Mononuclear cell (primary cell): ENCODE results near the gene ADAT3. TPM values are rescaled to one million over a fixed set of nuclear protein-coding genes. Genes with fewer than 3 reads are reported as not detected.

Source experiments
- H3K27me3 ChIP-seq: 2 replicates; pipeline ENCODE4 v1.6.0; 2011; ENCODE audit warnings: low read length, control low read depth; ENCODE audit not compliant: insufficient read depth
- H3K4me1 ChIP-seq: 2 replicates; pipeline ENCODE4 v1.5.1; 2011; ENCODE audit warnings: mild to moderate bottlenecking, low read length, control low read depth; ENCODE audit not compliant: insufficient read depth
- H3K4me3 ChIP-seq: 2 replicates; pipeline ENCODE4 v1.5.1; 2011; ENCODE audit warnings: mild to moderate bottlenecking, low read length, moderate library complexity
- H3K9me3 ChIP-seq: 2 replicates; pipeline ENCODE4 v1.5.1; 2011; ENCODE audit warnings: low read depth, mild to moderate bottlenecking, control low read depth, low read length
- total RNA-seq: library from RNA; depleted of rRNA; stranded (reverse); fragments of >200 nt; gene quantifications from one replicate; pipeline ENCODE4 v1.2.3, GENCODE V29; 2012

Gene ADAT3
- total RNA-seq, 1 donor = 2.9 TPM

DNA sequence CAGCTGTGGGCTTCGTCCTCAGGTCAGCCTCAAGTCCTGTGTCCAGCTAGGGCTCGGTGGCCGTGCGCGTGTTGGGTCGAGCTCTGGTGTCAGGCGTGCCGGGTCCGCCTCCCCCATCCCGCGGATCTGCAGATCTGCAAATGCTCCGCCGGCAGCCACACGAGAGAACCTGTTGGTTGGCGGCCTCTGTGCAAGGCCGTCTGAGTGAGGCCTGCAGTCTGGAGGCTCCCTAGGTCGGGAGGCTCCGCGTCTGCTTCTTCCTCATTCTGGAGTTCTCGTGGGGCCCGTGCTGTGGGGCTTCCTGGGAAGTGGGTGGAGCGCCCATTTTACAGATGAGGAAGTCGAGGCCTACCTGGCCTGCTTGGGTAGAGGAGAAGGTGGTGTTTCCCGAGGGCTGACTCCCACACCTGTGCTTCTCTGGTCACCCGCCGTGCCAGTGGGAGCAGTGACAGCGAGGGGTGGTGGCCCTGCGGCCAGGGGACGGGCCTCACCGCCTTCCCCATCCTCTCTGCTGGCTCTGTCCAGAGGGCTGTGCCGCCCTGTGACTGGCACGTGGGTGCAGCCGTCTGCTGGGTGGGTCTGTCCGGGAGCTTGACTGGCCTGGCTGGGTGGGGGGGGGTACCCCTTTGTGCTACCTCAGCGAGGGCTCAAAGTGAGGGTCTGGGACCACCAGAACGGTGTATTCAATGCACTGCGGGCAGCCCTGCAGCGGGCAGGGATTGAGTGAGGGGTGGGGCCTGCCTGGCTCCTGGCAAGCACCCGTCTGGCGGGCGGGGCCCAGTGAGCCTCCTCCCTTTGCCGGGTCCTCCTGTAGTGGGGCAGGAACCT lies 39.1 kb downstream of the ADAT3 start:
- no peak overlapping the region for H3K4me3 ChIP-seq
- no peaks in the 10 kb centered on the region for H3K27me3 ChIP-seq
- peaks cover 62% of the 10 kb centered on the region for H3K4me1 ChIP-seq
- H3K9me3 ChIP-seq = no peaks in the 10 kb centered on the region

DNA sequence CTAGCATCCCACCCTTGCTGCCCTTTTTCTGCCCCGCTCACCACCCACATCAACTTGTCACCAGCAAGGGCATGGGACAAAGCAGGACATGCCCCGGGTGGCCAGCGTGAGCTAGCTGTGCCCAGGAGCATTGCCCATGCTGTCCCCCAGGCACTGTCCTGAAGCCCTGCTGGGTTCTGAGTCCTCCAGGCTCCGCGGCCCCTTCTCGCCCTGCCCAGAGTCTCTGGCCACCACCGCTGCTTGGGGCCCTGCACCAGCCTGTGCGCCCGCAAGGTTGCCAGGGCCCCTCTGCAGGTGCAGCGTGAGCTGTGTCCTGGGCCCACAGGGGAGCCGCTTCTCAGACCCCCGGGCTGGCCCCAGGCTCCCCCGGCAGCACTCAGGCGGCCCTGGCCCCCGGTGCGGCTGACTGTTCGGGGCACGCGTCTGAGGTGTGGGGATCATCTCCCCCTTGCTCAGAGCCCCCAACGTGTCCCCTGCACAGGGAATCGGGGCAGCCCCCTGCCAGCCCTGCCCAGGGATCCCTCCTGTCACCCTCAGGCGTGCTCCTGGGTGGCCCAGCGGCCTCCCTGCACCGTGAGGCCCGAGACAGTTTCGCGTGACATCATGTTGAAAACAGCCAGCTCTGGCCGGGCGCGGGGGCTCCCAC lies 39.8 kb downstream of the ADAT3 start:
- H3K27me3 ChIP-seq = no peaks in the 10 kb centered on the region
- H3K4me3 ChIP-seq = no peak overlapping the region
- H3K4me1 ChIP-seq = peaks cover 57% of the 10 kb centered on the region
- no peaks in the 10 kb centered on the region for H3K9me3 ChIP-seq

- no peaks in the 10 kb centered on the region for H3K27me3 ChIP-seq
- H3K4me3 ChIP-seq = no peak overlapping the region
- H3K4me1 ChIP-seq = peaks cover 53% of the 10 kb centered on the region
- no peaks in the 10 kb centered on the region for H3K9me3 ChIP-seq
Measured at GRCh38 chr19:1945899-1946298, 40.7 kb downstream of the ADAT3 start.

DNA sequence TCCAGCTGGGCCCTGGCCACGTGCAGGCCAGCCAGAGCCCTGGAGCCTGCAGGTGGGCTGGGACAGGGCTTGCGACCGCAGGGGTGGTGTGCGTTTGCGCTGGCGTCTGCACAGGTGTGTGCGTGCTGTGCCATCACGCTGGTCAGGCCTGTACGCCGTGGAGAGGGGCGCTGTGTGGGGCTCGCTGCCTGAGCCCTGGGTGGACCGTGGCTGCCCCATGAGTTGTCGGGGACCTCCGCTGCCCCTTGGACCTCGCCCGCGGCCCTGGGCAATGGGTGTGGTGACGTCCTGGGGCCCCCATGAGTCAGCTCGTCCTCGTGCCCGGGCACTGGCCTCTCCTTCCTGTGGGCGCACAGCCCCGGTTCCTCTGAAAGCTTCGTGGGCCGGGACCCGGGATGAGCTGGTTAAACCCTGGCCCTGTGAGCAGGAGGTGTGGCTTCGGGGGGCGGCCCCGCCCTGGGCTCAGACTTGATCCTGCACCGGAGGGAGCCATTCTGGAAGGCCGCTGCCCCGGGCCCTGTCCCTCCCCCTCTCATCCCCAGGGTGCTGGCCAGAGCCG lies 42.5 kb downstream of the ADAT3 start:
- H3K4me3 ChIP-seq = no peak overlapping the region
- H3K27me3 ChIP-seq = no peaks in the 10 kb centered on the region
- H3K4me1 ChIP-seq = peaks cover 55% of the 10 kb centered on the region
- H3K9me3 ChIP-seq = no peaks in the 10 kb centered on the region

DNA sequence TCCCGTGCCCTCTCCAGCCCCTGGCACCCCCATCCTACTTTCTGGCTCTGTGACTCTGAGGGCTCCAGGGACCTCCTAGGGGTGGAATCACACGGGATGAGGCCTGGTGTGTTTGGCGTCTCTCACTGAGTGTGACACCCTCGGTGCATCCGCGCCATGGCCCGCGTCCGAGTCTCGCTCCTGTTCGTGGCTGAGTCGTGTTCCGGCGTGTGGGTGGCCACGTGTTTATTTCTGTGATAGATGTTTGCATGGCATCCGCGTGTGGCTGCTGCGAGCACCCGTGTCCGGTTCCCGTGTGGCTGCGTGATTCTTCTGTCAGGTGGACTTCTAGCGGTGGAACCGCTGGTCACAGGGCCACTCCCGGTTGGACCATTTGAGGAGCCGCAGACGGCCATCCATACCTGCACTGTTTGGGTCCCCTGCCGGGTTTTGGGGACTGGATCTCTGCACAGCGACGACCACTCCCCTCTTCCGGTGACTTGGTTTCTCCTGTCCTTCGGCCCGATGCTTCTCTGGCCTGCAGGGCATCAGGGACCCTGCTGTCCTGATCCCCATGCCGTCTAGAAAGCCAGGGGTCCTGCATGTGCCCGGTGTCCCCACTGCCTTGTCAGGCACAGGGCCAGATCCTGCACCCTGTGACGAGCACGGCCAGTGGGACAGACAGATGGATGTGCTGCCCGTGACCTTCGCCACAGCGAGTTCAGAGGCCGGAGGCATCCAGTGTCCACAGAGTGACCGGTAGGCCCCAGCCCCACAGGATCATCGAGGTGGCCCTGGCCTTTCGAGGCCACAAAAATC lies 44.3 kb downstream of the ADAT3 start:
- no peak overlapping the region for H3K4me3 ChIP-seq
- no peaks in the 10 kb centered on the region for H3K9me3 ChIP-seq
- H3K27me3 ChIP-seq = no peaks in the 10 kb centered on the region
- H3K4me1 ChIP-seq = peaks cover 38% of the 10 kb centered on the region

DNA sequence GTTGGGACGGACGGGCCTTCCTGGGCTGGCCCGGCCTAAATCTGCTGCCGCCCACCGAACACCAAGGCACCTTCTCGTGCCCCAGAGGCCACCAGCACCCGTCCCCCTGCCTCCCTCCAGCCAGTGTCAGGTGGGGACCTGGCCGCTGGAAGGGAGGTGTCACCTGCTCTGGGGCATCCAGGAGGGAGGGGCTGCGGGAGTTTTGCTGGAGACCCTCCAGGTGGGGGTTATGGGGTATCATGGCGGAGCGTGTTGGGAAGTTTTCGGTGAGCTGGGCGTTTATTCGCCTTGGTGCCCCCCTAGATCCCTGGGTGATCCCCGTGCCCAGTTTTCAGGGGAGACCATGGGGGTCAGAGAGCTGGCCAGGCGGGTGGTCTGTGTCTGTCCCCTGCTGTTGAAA lies 45.4 kb downstream of the ADAT3 start:
- Histone ChIP-seq H3K4me3 (no peak overlapping the region), H3K9me3 (no peaks in the 10 kb centered on the region), H3K4me1 (peaks cover 31% of the 10 kb centered on the region), H3K27me3 (no peaks in the 10 kb centered on the region)

DNA sequence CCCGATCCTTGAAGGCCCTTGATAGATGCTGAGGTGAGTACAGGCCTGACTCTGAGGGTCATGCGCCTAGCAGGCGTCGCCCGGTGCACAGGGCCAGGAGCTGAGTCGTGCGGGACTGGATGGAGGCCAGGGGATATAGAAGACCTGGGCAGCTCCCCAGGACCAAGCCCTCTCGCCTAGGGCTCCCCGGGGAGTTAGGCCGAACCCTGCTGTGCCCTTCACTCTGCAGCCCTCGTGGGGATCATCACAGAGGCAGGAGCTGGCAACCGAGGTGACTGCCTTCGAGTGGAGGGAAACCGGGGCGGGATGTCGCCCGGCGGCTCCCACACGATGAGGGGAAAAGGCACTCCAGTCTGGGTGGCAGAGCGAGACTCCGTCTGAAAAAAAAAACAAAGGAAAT lies 47.4 kb downstream of the ADAT3 start:
- no peaks in the 10 kb centered on the region for H3K27me3 ChIP-seq
- no peaks in the 10 kb centered on the region for H3K9me3 ChIP-seq
- H3K4me1 ChIP-seq = peaks cover 19% of the 10 kb centered on the region
- no peak overlapping the region for H3K4me3 ChIP-seq

GRCh38 chr19:1953037-1953436 lies 47.8 kb downstream of the ADAT3 start:
- Histone ChIP-seq H3K27me3 (no peaks in the 10 kb centered on the region), H3K9me3 (no peaks in the 10 kb centered on the region), H3K4me1 (peaks cover 15% of the 10 kb centered on the region)

GRCh38 chr19:1953441-1954094 lies 48.4 kb downstream of the ADAT3 start:
- no peaks in the 10 kb centered on the region for H3K27me3 ChIP-seq
- H3K4me3 ChIP-seq = no peak overlapping the region
- H3K9me3 ChIP-seq = no peaks in the 10 kb centered on the region
- H3K4me1 ChIP-seq = peaks cover 11% of the 10 kb centered on the region

More at GRCh38 chr19:1953037-1953436, 47.8 kb downstream of the ADAT3 start:
- H3K4me3 ChIP-seq = no peak overlapping the region

DNA sequence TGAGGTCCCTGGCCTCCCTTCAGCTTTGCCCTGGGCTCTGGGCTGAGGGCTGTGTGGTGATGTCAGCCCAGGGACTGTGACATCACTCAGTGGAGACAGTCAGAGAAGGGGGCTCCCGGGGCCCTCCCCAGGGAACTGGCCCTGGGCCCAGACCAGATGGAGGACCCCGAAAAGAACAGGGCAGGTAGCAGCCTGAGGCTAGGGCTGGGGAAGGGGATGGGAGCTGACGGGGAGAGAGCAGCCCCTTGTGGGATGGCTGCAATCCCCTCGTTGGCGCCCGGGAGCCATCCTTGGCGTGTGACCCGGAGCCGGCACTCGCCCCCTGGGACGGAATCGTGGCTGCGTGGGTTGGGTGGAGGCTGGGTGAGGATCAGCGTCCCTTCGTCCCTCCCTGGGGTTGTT lies 49.3 kb downstream of the ADAT3 start:
- H3K9me3 ChIP-seq = no peaks in the 10 kb centered on the region
- no peak overlapping the region for H3K4me3 ChIP-seq
- H3K27me3 ChIP-seq = no peaks in the 10 kb centered on the region
- H3K4me1 ChIP-seq = peaks cover 3% of the 10 kb centered on the region

- H3K4me3 ChIP-seq = no peak overlapping the region
- H3K9me3 ChIP-seq = no peaks in the 10 kb centered on the region
- H3K4me1 ChIP-seq = peaks cover 3% of the 10 kb centered on the region
- H3K27me3 ChIP-seq = no peaks in the 10 kb centered on the region
Measured at GRCh38 chr19:1955171-1956121, 50.2 kb downstream of the ADAT3 start.

- Histone ChIP-seq H3K4me3 (no peak overlapping the region), H3K4me1 (peaks cover 3% of the 10 kb centered on the region), H3K27me3 (no peaks in the 10 kb centered on the region), H3K9me3 (no peaks in the 10 kb centered on the region)
Measured at GRCh38 chr19:1956122-1956494, 50.9 kb downstream of the ADAT3 start.

- H3K9me3 ChIP-seq = no peaks in the 10 kb centered on the region
- no peaks in the 10 kb centered on the region for H3K4me1 ChIP-seq
- no peak overlapping the region for H3K4me3 ChIP-seq
- no peaks in the 10 kb centered on the region for H3K27me3 ChIP-seq
Measured at GRCh38 chr19:1956868-1957492, 51.8 kb downstream of the ADAT3 start.
